PC-9 (cell line): ENCODE data around the gene HS3ST6. TPM values are rescaled to one million over a fixed set of nuclear protein-coding genes. Genes with fewer than 3 reads are reported as not detected.
"Not testable (repeated sequence)": the region's sequence is repeated elsewhere in the genome, so short reads cannot be mapped to it uniquely, and the experiment has no call there.

ENCODE experiments used
- BruUV-seq: library from RNA; stranded (reverse); fragments of 400-500 nt; replicated peaks from 2 replicates; lab custom pipeline; 2021; lab: Mats Ljungman, UMichigan
- CTCF ChIA-PET: fragments of 300-600 bp; sonication (Branson Sonifier 250); formaldehyde crosslinking; loops from one replicate; lab custom pipeline; 2022; ENCODE audit warnings: antibody characterized with exemption; lab: Charles Lee
- POLR2A ChIA-PET: fragments of 300-600 bp; sonication (Branson Sonifier 250); formaldehyde crosslinking; loops from one replicate; lab custom pipeline; 2022; ENCODE audit warnings: antibody characterized with exemption; ENCODE audit not compliant: unreplicated experiment; lab: Charles Lee
- DNase-seq, 2 experiments: peaks; one replicate each; pipeline versions ENCODE4 v3.0.0 to v3.0.0-alpha.2; 2015 to 2022; ENCODE audit warnings: mixed read lengths in 1 of 2
- H2AFZ ChIP-seq: fragments of 200-600 bp; sonication (generic); 2 replicates; pipeline ENCODE4 v1.8.1; 2017; ENCODE audit warnings: antibody characterized with exemption
- H3F3A ChIP-seq: fragments of 200-600 bp; sonication (generic); 2 replicates; pipeline ENCODE4 v1.8.1; 2017; ENCODE audit warnings: antibody characterized with exemption, mild to moderate bottlenecking, low read depth; ENCODE audit not compliant: insufficient read depth
- H3K27ac ChIP-seq: fragments of 200-600 bp; sonication (generic); 2 replicates; pipeline ENCODE4 v1.6.1; 2016; ENCODE audit warnings: mixed run types
- H3K27me3 ChIP-seq: fragments of 200-600 bp; sonication (generic); 2 replicates; pipeline ENCODE4 v1.6.1; 2016; ENCODE audit warnings: low read depth, mixed run types; ENCODE audit not compliant: insufficient read depth
- H3K36me3 ChIP-seq: fragments of 200-600 bp; sonication (generic); 2 replicates; pipeline ENCODE4 v1.6.1; 2016; ENCODE audit warnings: low read depth, mixed run types
- H3K4me1 ChIP-seq: fragments of 200-600 bp; sonication (generic); replicated peaks from 2 replicates; pipeline ENCODE4 v1.6.1; 2016; ENCODE audit warnings: mixed run types; ENCODE audit not compliant: insufficient read depth
- H3K4me2 ChIP-seq: fragments of 200-600 bp; sonication (generic); 2 replicates; pipeline ENCODE4 v1.6.1; 2017; ENCODE audit warnings: mixed run types
- H3K4me3 ChIP-seq: fragments of 200-600 bp; sonication (generic); 2 replicates; pipeline ENCODE4 v1.6.1; 2016; ENCODE audit warnings: mixed run types
- H3K79me2 ChIP-seq: fragments of 200-600 bp; sonication (generic); 2 replicates; pipeline ENCODE4 v1.6.1; 2017; ENCODE audit warnings: low read depth, mixed run types
- H3K9me2 ChIP-seq: fragments of 200-600 bp; sonication (generic); 2 replicates; pipeline ENCODE4 v1.8.1; 2017; ENCODE audit warnings: mild to moderate bottlenecking; ENCODE audit not compliant: insufficient read depth
- H3K9me3 ChIP-seq: fragments of 200-600 bp; sonication (generic); 2 replicates; pipeline ENCODE4 v1.8.1; 2016; ENCODE audit warnings: low read depth; ENCODE audit not compliant: insufficient read depth
- H4K20me1 ChIP-seq: fragments of 200-600 bp; sonication (generic); 2 replicates; pipeline ENCODE4 v1.8.1; 2017; ENCODE audit not compliant: insufficient read depth
- CTCF ChIP-seq: fragments of 200-600 bp; sonication (generic); conservative IDR thresholded peaks from 2 replicates; pipeline ENCODE4 v1.6.1; 2017; ENCODE audit warnings: mixed run types, antibody characterized with exemption, mild to moderate bottlenecking, moderate library complexity
- EZH2 ChIP-seq: fragments of 200-600 bp; sonication (generic); IDR thresholded peaks from 2 replicates; pipeline ENCODE4 v1.8.0; 2017; ENCODE audit warnings: antibody characterized with exemption, low read depth
- intact Hi-C: fragments of 100-400 bp; cut with micrococcal nuclease; formaldehyde crosslinking; loops from one replicate; pipeline ENCODE4 v1.10.0; 2022; ENCODE audit not compliant: unreplicated experiment
- total RNA-seq: library from RNA; stranded (reverse); gene quantifications from 2 replicates; pipeline ENCODE4 v1.2.3, GENCODE V29; 2021

HS3ST6 gene
- total RNA-seq, 1 experiment from 2014 or later, result not detected

GRCh38 chr16:1941162-1942046 lies 23.2 kb upstream of the HS3ST6 start:
- H3K27ac ChIP-seq, result peak overlapping the region; percentile 61
- CTCF ChIA-PET, result interaction anchor here (0.6 kb wide), 1 partner anchor 8 kb away, joined by 3 read pairs; no protein-coding TSS in a partner anchor
- H4K20me1 ChIP-seq, result 0 out of 2 replicates have a peak, but pooled peaks cover 3% of the 10 kb centered on the region
- H3K36me3 ChIP-seq, result no peaks in the 10 kb centered on the region
- H3K79me2 ChIP-seq, result peaks cover 18% of the 10 kb centered on the region; the same call in 1 of the 2 replicates
- H3K4me2 ChIP-seq, result peak overlapping the region; percentile 86
- no peaks in the 10 kb centered on the region for H3K9me3 ChIP-seq
- no peak for DNase-seq
- intact Hi-C loops, result loop anchor here (2.0 to 5.0 kb wide), 2 partner anchors 17 to 159 kb away; partner anchors contain the start of genes NDUFB10, NUBP2 and SPSB3
- TF ChIP-seq EZH2 (no peak), CTCF (no peak)
- BruUV-seq, result TSS peak; percentile 28
- no peak overlapping the region for H2AFZ ChIP-seq
- POLR2A ChIA-PET, result interaction anchor here (0.7 kb wide), 1 partner anchor 27 kb away, joined by 4 read pairs; no protein-coding TSS in a partner anchor
- no peaks in the 10 kb centered on the region for H3K27me3 ChIP-seq
- peaks cover 21% of the 10 kb centered on the region for H3K4me1 ChIP-seq
- H3K9me2 ChIP-seq, result no peaks in the 10 kb centered on the region
- H3F3A ChIP-seq, result peaks cover 44% of the 10 kb centered on the region; the same call in 1 of the 2 replicates
- H3K4me3 ChIP-seq, result peak overlapping the region; percentile 81; the same call in 1 of the 2 replicates

GRCh38 chr16:1940273-1941161 lies 22.3 kb upstream of the HS3ST6 start:
- peak overlapping the region; percentile 86 for H3K4me2 ChIP-seq
- H3K9me3 ChIP-seq, result no peaks in the 10 kb centered on the region
- CTCF ChIA-PET, result interaction anchor here (0.5 to 0.7 kb wide), 4 partner anchors 9 to 220 kb away, joined by 3 to 13 read pairs (median 5); no protein-coding TSS in a partner anchor
- POLR2A ChIA-PET, result interaction anchor here (0.7 kb wide), 1 partner anchor 26 kb away, joined by 4 read pairs; no protein-coding TSS in a partner anchor
- no peak overlapping the region for H3K27ac ChIP-seq
- H4K20me1 ChIP-seq, result 0 out of 2 replicates have a peak, but pooled peaks cover 3% of the 10 kb centered on the region
- TF ChIP-seq EZH2 (no peak), CTCF (no peak)
- no peaks in the 10 kb centered on the region for H3K27me3 ChIP-seq
- no peak overlapping the region for H3K4me3 ChIP-seq
- BruUV-seq, result no TSS peak
- H3K9me2 ChIP-seq, result no peaks in the 10 kb centered on the region
- H3F3A ChIP-seq, result peaks cover 50% of the 10 kb centered on the region
- intact Hi-C loops, result loop anchor here (5.0 kb wide), 1 partner anchor 158 kb away; the partner anchor contains the start of genes NUBP2 and SPSB3
- H3K36me3 ChIP-seq, result no peaks in the 10 kb centered on the region
- H3K79me2 ChIP-seq, result peaks cover 18% of the 10 kb centered on the region; the same call in 1 of the 2 replicates
- no peak overlapping the region for H2AFZ ChIP-seq
- DNase-seq, result no peak
- peaks cover 28% of the 10 kb centered on the region for H3K4me1 ChIP-seq

- intact Hi-C loops, result loop anchor here (5.0 kb wide), 1 partner anchor 158 kb away; the partner anchor contains the start of genes NUBP2 and SPSB3
- POLR2A ChIA-PET, H3K4me2 ChIP-seq, H4K20me1 ChIP-seq, H3K27ac ChIP-seq, H3K27me3 ChIP-seq, BruUV-seq, DNase-seq, H3K9me3 ChIP-seq, H3K9me2 ChIP-seq, H2AFZ ChIP-seq, H3K36me3 ChIP-seq, H3K4me3 ChIP-seq: not testable (repeated sequence)
- CTCF ChIA-PET, result interaction anchor here (0.5 to 0.7 kb wide), 2 partner anchors 207 to 219 kb away, joined by 5 to 13 read pairs; no protein-coding TSS in a partner anchor
- H3K79me2 ChIP-seq, result peaks cover 18% of the 10 kb centered on the region; the same call in 1 of the 2 replicates
- peaks cover 57% of the 10 kb centered on the region for H3F3A ChIP-seq
- peaks cover 34% of the 10 kb centered on the region for H3K4me1 ChIP-seq
These were observed 21.6 kb upstream of the HS3ST6 start for GRCh38 chr16:1939833-1940232.
